GM23338 (cell line): Measurements from ENCODE around the gene MT1F. TPM values are rescaled to one million over a fixed set of nuclear protein-coding genes. Genes with fewer than 3 reads are reported as not detected.

ENCODE experiments used
- ATAC-seq: fragments of 200-7000 bp; cut with Tn5 transposase; 3 replicates; pipeline ENCODE4 v1.9.1; 2020
- DNase-seq: peaks from one replicate; pipeline ENCODE4 v3.0.0-alpha.2; 2015; ENCODE audit warnings: low spot score
- H2AFZ ChIP-seq: fragments of 200-600 bp; sonication (generic); 2 replicates; pipeline ENCODE4 v1.8.0; 2016; ENCODE audit warnings: antibody characterized with exemption, mild to moderate bottlenecking, moderate library complexity
- H3F3A ChIP-seq: fragments of 200-600 bp; sonication (generic); replicated peaks from 2 replicates; pipeline ENCODE4 v1.8.0; 2017; ENCODE audit warnings: antibody characterized with exemption, mixed run types, low read depth
- H3K27ac ChIP-seq: fragments of 200-600 bp; sonication (generic); 2 replicates; pipeline ENCODE4 v1.6.1; 2016; ENCODE audit warnings: low read depth
- H3K27me3 ChIP-seq: fragments of 200-600 bp; sonication (generic); 2 replicates; pipeline ENCODE4 v1.8.0; 2016; ENCODE audit warnings: mild to moderate bottlenecking, mixed run types, moderate library complexity; ENCODE audit not compliant: insufficient read depth
- H3K36me3 ChIP-seq: fragments of 200-600 bp; sonication (generic); 2 replicates; pipeline ENCODE4 v1.8.0; 2016; ENCODE audit warnings: mild to moderate bottlenecking; ENCODE audit not compliant: insufficient read depth
- H3K4me1 ChIP-seq: fragments of 200-600 bp; sonication (generic); 2 replicates; pipeline ENCODE4 v1.8.0; 2016; ENCODE audit warnings: mild to moderate bottlenecking, moderate library complexity; ENCODE audit not compliant: insufficient read depth
- H3K4me2 ChIP-seq: fragments of 200-600 bp; sonication (generic); 2 replicates; pipeline ENCODE4 v1.7.1; 2017; ENCODE audit warnings: mixed run types
- H3K4me3 ChIP-seq: fragments of 200-600 bp; sonication (generic); 2 replicates; pipeline ENCODE4 v1.6.1; 2016; ENCODE audit warnings: mixed run types
- H3K79me2 ChIP-seq: fragments of 200-600 bp; sonication (generic); replicated peaks from 2 replicates; pipeline ENCODE4 v1.8.0; 2017; ENCODE audit warnings: mild to moderate bottlenecking; ENCODE audit not compliant: insufficient read depth
- H3K9me2 ChIP-seq: fragments of 200-600 bp; sonication (generic); 2 replicates; pipeline ENCODE4 v1.8.0; 2017; ENCODE audit not compliant: insufficient read depth
- H4K20me1 ChIP-seq: fragments of 200-600 bp; sonication (generic); replicated peaks from 2 replicates; pipeline ENCODE4 v1.8.0; 2017; ENCODE audit warnings: mild to moderate bottlenecking; ENCODE audit not compliant: insufficient read depth
- H3K27ac Mint-ChIP-seq: 2 replicates; pipeline ENCODE4 v1.8.0; 2020; ENCODE audit warnings: inconsistent platforms, mild to moderate bottlenecking, moderate library complexity, mixed read lengths
- H3K27me3 Mint-ChIP-seq: 3 replicates; pipeline ENCODE4 v1.8.0; 2022; ENCODE audit warnings: low read depth, mild to moderate bottlenecking, moderate library complexity, mixed read lengths, inconsistent platforms; ENCODE audit not compliant: insufficient read depth, poor library complexity
- H3K36me3 Mint-ChIP-seq: 3 replicates; pipeline ENCODE4 v1.8.0; 2021; ENCODE audit warnings: low read depth, mild to moderate bottlenecking, inconsistent platforms, moderate library complexity, mixed read lengths
- H3K4me1 Mint-ChIP-seq: 3 replicates; pipeline ENCODE4 v1.8.0; 2020; ENCODE audit warnings: mild to moderate bottlenecking, inconsistent platforms, mixed read lengths
- H3K4me3 Mint-ChIP-seq: 3 replicates; pipeline ENCODE4 v1.8.0; 2021; ENCODE audit warnings: moderate library complexity, mild to moderate bottlenecking, inconsistent platforms, mixed read lengths
- H3K9me3 Mint-ChIP-seq: 3 replicates; pipeline ENCODE4 v1.8.0; 2020; ENCODE audit warnings: moderate library complexity, mild to moderate bottlenecking, inconsistent platforms, mixed read lengths
- CREB1 ChIP-seq: fragments of 250-450 bp; sonication (Bioruptor Pico); IDR thresholded peaks from 2 replicates; pipeline ENCODE4 v1.5.0; 2020; ENCODE audit warnings: low read depth, mild to moderate bottlenecking, moderate library complexity
- CTCF ChIP-seq, 2 experiments: fragments of 200-600 bp in 1 of 2; sonication (generic) in 1 of 2; conservative IDR thresholded peaks; 2 replicates each; pipeline versions ENCODE4 v1.5.1 to v1.6.1; 2016 to 2017; ENCODE audit warnings: antibody characterized with exemption in 2 of 2, low read depth in 2 of 2, mild to moderate bottlenecking in 2 of 2, moderate library complexity in 1 of 2
- ETS1 ChIP-seq: IDR thresholded peaks from 2 replicates; pipeline ENCODE4 v1.6.1; 2016; ENCODE audit warnings: antibody characterized with exemption
- EZH2 ChIP-seq: fragments of 200-600 bp; sonication (generic); IDR thresholded peaks from one replicate; pipeline ENCODE4 v1.8.0; 2017; ENCODE audit warnings: antibody characterized with exemption, mild to moderate bottlenecking, low read depth; ENCODE audit not compliant: unreplicated experiment
- EZH2phosphoT487 ChIP-seq: fragments of 200-600 bp; sonication (generic); IDR thresholded peaks from one replicate; pipeline ENCODE4 v1.8.1; 2018; ENCODE audit warnings: antibody characterized with exemption; ENCODE audit not compliant: unreplicated experiment
- JUNB ChIP-seq: IDR thresholded peaks from one replicate; pipeline ENCODE4 v1.6.1; 2016; ENCODE audit warnings: antibody characterized with exemption; ENCODE audit not compliant: unreplicated experiment
- NANOG ChIP-seq: IDR thresholded peaks from 2 replicates; pipeline ENCODE4 v1.6.1; 2016; ENCODE audit warnings: antibody characterized with exemption, borderline replicate concordance
- POLR2AphosphoS5 ChIP-seq: IDR thresholded peaks from 2 replicates; pipeline ENCODE4 v1.6.1; 2016; ENCODE audit warnings: antibody characterized with exemption, low read depth
- STAT1 ChIP-seq: IDR thresholded peaks from one replicate; pipeline ENCODE4 v1.6.1; 2016; ENCODE audit warnings: antibody characterized with exemption; ENCODE audit not compliant: unreplicated experiment
- ZNF114 ChIP-seq: fragments of 250-450 bp; sonication (Bioruptor Pico); IDR thresholded peaks from 2 replicates; pipeline ENCODE4 v1.5.0; 2020; ENCODE audit warnings: mild to moderate bottlenecking, moderate library complexity
- ZNF331 ChIP-seq: fragments of 250-450 bp; sonication (Bioruptor Pico); IDR thresholded peaks from 2 replicates; pipeline ENCODE4 v1.5.0; 2020; ENCODE audit warnings: low read depth, mild to moderate bottlenecking, moderate library complexity
- polyA plus RNA-seq: library from polyadenylated mRNA; unstranded; fragments of >200 nt; fragmentation: Nextera tagmentation; extraction: Ambion mirVana; gene quantifications from 2 replicates; pipeline ENCODE4 v1.2.1, GENCODE V29; 2016
- total RNA-seq: library from RNA; depleted of rRNA; stranded (reverse); fragments of >200 nt; shearing (Covaris generic); gene quantifications from 2 replicates; pipeline ENCODE4 v1.2.3, GENCODE V29; 2014
- TF ChIP-seq, protein P1 (sequence below): fragments of 250-450 bp; sonication (Bioruptor Pico); IDR thresholded peaks from 2 replicates; pipeline ENCODE4 v1.5.0; 2020; ENCODE audit warnings: mild to moderate bottlenecking, moderate library complexity
- TF ChIP-seq, protein P2 (sequence below): IDR thresholded peaks from one replicate; pipeline ENCODE4 v1.6.1; 2018; ENCODE audit warnings: antibody characterized with exemption; ENCODE audit not compliant: unreplicated experiment

MT1F gene
- total and polyA plus RNA-seq, 2 experiments from 2014 or later = 7.4 to 107 TPM

- peaks cover 98% of the 10 kb centered on the region for H3K27me3 ChIP-seq
- Mint-ChIP-seq H3K27ac (no peak overlapping the region), H3K4me3 (no peak overlapping the region), H3K27me3 (peaks cover 64% of the 10 kb centered on the region), H3K4me1 (peaks cover 34% of the 10 kb centered on the region), H3K36me3 (peaks cover 9% of the 10 kb centered on the region; the same call in 2 of the 3 replicates), H3K9me3 (no peaks in the 10 kb centered on the region)
- H3F3A ChIP-seq = peaks cover 14% of the 10 kb centered on the region; the same call in 1 of the 2 replicates
- no peak overlapping the region for H2AFZ ChIP-seq
- H3K79me2 ChIP-seq = no peaks in the 10 kb centered on the region
- peaks cover 30% of the 10 kb centered on the region for H3K4me1 ChIP-seq
- no peaks in the 10 kb centered on the region for H3K9me2 ChIP-seq
- H3K4me2 ChIP-seq = no peak overlapping the region
- ATAC-seq (no peak), DNase-seq (no peak)
- no peaks in the 10 kb centered on the region for H4K20me1 ChIP-seq
- TF ChIP-seq ETS1 (no peak), POLR2AphosphoS5 (no peak), STAT1 (no peak), NANOG (no peak), CTCF (conservative IDR thresholded peaks at IDR 0.05; ENCODE audit: low read depth in 2 of 2) (no peak), EZH2phosphoT487 (no peak), ZNF114 (CRISPR knock-in tag) (no peak), EZH2 (no peak), JUNB (no peak), ZNF331 (CRISPR knock-in tag) (no peak), CREB1 (CRISPR knock-in tag) (no peak)
- TF ChIP-seq, protein P1, sequence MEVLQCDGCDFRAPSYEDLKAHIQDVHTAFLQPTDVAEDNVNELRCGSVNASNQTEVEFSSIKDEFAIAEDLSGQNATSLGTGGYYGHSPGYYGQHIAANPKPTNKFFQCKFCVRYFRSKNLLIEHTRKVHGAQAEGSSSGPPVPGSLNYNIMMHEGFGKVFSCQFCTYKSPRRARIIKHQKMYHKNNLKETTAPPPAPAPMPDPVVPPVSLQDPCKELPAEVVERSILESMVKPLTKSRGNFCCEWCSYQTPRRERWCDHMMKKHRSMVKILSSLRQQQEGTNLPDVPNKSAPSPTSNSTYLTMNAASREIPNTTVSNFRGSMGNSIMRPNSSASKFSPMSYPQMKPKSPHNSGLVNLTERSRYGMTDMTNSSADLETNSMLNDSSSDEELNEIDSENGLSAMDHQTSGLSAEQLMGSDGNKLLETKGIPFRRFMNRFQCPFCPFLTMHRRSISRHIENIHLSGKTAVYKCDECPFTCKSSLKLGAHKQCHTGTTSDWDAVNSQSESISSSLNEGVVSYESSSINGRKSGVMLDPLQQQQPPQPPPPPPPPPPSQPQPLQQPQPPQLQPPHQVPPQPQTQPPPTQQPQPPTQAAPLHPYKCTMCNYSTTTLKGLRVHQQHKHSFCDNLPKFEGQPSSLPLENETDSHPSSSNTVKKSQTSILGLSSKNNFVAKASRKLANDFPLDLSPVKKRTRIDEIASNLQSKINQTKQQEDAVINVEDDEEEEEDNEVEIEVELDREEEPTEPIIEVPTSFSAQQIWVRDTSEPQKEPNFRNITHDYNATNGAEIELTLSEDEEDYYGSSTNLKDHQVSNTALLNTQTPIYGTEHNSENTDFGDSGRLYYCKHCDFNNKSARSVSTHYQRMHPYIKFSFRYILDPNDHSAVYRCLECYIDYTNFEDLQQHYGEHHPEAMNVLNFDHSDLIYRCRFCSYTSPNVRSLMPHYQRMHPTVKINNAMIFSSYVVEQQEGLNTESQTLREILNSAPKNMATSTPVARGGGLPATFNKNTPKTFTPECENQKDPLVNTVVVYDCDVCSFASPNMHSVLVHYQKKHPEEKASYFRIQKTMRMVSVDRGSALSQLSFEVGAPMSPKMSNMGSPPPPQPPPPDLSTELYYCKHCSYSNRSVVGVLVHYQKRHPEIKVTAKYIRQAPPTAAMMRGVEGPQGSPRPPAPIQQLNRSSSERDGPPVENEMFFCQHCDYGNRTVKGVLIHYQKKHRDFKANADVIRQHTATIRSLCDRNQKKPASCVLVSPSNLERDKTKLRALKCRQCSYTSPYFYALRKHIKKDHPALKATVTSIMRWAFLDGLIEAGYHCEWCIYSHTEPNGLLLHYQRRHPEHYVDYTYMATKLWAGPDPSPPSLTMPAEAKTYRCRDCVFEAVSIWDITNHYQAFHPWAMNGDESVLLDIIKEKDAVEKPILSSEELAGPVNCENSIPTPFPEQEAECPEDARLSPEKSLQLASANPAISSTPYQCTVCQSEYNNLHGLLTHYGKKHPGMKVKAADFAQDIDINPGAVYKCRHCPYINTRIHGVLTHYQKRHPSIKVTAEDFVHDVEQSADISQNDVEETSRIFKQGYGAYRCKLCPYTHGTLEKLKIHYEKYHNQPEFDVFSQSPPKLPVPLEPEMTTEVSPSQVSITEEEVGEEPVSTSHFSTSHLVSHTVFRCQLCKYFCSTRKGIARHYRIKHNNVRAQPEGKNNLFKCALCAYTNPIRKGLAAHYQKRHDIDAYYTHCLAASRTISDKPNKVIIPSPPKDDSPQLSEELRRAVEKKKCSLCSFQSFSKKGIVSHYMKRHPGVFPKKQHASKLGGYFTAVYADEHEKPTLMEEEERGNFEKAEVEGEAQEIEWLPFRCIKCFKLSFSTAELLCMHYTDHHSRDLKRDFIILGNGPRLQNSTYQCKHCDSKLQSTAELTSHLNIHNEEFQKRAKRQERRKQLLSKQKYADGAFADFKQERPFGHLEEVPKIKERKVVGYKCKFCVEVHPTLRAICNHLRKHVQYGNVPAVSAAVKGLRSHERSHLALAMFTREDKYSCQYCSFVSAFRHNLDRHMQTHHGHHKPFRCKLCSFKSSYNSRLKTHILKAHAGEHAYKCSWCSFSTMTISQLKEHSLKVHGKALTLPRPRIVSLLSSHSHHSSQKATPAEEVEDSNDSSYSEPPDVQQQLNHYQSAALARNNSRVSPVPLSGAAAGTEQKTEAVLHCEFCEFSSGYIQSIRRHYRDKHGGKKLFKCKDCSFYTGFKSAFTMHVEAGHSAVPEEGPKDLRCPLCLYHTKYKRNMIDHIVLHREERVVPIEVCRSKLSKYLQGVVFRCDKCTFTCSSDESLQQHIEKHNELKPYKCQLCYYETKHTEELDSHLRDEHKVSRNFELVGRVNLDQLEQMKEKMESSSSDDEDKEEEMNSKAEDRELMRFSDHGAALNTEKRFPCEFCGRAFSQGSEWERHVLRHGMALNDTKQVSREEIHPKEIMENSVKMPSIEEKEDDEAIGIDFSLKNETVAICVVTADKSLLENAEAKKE (CRISPR knock-in tag) = no peak
- TF ChIP-seq, protein P2, sequence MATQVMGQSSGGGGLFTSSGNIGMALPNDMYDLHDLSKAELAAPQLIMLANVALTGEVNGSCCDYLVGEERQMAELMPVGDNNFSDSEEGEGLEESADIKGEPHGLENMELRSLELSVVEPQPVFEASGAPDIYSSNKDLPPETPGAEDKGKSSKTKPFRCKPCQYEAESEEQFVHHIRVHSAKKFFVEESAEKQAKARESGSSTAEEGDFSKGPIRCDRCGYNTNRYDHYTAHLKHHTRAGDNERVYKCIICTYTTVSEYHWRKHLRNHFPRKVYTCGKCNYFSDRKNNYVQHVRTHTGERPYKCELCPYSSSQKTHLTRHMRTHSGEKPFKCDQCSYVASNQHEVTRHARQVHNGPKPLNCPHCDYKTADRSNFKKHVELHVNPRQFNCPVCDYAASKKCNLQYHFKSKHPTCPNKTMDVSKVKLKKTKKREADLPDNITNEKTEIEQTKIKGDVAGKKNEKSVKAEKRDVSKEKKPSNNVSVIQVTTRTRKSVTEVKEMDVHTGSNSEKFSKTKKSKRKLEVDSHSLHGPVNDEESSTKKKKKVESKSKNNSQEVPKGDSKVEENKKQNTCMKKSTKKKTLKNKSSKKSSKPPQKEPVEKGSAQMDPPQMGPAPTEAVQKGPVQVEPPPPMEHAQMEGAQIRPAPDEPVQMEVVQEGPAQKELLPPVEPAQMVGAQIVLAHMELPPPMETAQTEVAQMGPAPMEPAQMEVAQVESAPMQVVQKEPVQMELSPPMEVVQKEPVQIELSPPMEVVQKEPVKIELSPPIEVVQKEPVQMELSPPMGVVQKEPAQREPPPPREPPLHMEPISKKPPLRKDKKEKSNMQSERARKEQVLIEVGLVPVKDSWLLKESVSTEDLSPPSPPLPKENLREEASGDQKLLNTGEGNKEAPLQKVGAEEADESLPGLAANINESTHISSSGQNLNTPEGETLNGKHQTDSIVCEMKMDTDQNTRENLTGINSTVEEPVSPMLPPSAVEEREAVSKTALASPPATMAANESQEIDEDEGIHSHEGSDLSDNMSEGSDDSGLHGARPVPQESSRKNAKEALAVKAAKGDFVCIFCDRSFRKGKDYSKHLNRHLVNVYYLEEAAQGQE = no peak
- no peak overlapping the region for H3K4me3 ChIP-seq
- no peak overlapping the region for H3K27ac ChIP-seq
- no peaks in the 10 kb centered on the region for H3K36me3 ChIP-seq
These were observed 46.4 kb upstream of the MT1F start for GRCh38 chr16:56611281-56611833.
